ENCODE data around the gene ZDHHC11B.

GRCh38 chr5:756865-757345 is 27.6 kb downstream of the ZDHHC11B start:
- no peak for TF ChIP-seq EZH2 (conservative IDR thresholded peaks at IDR 0.05; ENCODE audit: low read depth, low read length)
- no peak for TF ChIP-seq CTCF (CRISPR knock-in tag; IDR thresholded peaks at IDR 0.05)
- TF ChIP-seq RAD21 (CRISPR knock-in tag; IDR thresholded peaks at IDR 0.05), result no peak
- no peak for TF ChIP-seq ZNF883 (CRISPR knock-in tag; IDR thresholded peaks at IDR 0.05; ENCODE audit: not compliant biosample characterization)
- TF ChIP-seq SMAD1 (CRISPR knock-in tag; IDR thresholded peaks at IDR 0.05; ENCODE audit: borderline replicate concordance, low read depth), result no peak
- peak in 1 of 2 experiments; percentile 60; a peak in 2 of 4 replicates for TF ChIP-seq POLR2A (IDR thresholded peaks at IDR 0.05; ENCODE audit: insufficient read depth in 1 of 2, low read depth in 2 of 2, low read length in 2 of 2)
- no peak for TF ChIP-seq MTA1 (CRISPR knock-in tag; IDR thresholded peaks at IDR 0.05; ENCODE audit: borderline replicate concordance)
